Pancreas (tissue), 10 donors: Measurements from ENCODE around the gene ZNF248. TPM values are rescaled to one million over a fixed set of nuclear protein-coding genes. Genes with fewer than 3 reads are reported as not detected.

Source experiments
- ATAC-seq, 4 donors: fragments of 200-7000 bp; cut with Tn5 transposase; one replicate each; pipeline versions ENCODE4 v1.8.0 to v1.9.1; 2020; ENCODE audit warnings: mild to moderate bottlenecking in 4 of 4, moderate library complexity in 4 of 4
- DNase-seq, 6 donors: peaks; one replicate each; pipeline ENCODE4 v3.0.0-alpha.2; 2020
- FAIRE-seq: peaks from 2 replicates; lab custom pipeline; 2012; peaks lifted over from hg19 to GRCh38; lab: Jason Lieb, UNC
- H3K27ac ChIP-seq, 4 donors: fragments of 200-600 bp; sonication (generic); 1 replicate in 3 of 4; 2 replicates in 1 of 4; pipeline versions ENCODE4 v1.5.0 to v1.8.0; 2020
- H3K27me3 ChIP-seq, 4 donors: fragments of 200-600 bp; one replicate each; pipeline ENCODE4 v1.8.0; 2021
- H3K36me3 ChIP-seq, 3 donors: fragments of 200-600 bp; sonication (generic) in 1 of 3; one replicate each; pipeline versions ENCODE4 v1.5.0 to v1.8.0; 2020 to 2021
- H3K4me1 ChIP-seq, 3 donors: fragments of 200-600 bp; one replicate each; pipeline ENCODE4 v1.8.0; 2021
- H3K4me3 ChIP-seq, 4 donors: fragments of 200-600 bp; sonication (generic) in 2 of 4; one replicate each; pipeline versions ENCODE4 v1.5.0 to v1.8.0; 2020 to 2021
- H3K9me3 ChIP-seq, 4 donors: fragments of 200-600 bp; one replicate each; pipeline ENCODE4 v1.8.0; 2021
- WGBS, 2 donors: extraction: QIAGEN DNeasy Blood & Tissue Kit; methylation state at CpG; one replicate each; pipeline ENCODE4 v1.1.7; 2013; 5-methylcytosine and 5-hydroxymethylcytosine counted together
- intact Hi-C, 3 donors: fragments of 100-400 bp; cut with DNase I; formaldehyde crosslinking; loops; one replicate each; pipeline versions ENCODE4 v1.11.1 to v1.14.2; 2022
- polyA plus RNA-seq, 2 donors: library from polyadenylated mRNA; stranded (reverse); fragments of 200-250 nt; gene quantifications; one replicate each; pipeline ENCODE4 v1.2.3, GENCODE V29; 2013
- total RNA-seq, 6 donors: library from RNA; stranded (reverse); fragmentation: NEBNext Ultra II Directional in 4 of 6; extraction: Animal tissue kit (Norgen Biotek cat#: 25700) in 4 of 6; gene quantifications; one replicate each; pipeline versions ENCODE4 v1.2.1 to v1.2.4, GENCODE V29; 2021 to 2023
- TF ChIP-seq, protein P1 (sequence below), 4 donors: fragments of 200-600 bp; sonication (generic) in 3 of 4; IDR thresholded peaks; one replicate each; pipeline versions ENCODE4 v1.5.0 to v1.8.0; 2021; ENCODE audit warnings: antibody characterized with exemption in 4 of 4
- donor health status: healthy with polysubstance abuse.
- donor health status: DM: no; HTN: no; CAD: no; lungs with moderate emphysema.
- donor health status: DM: no; HTN: no; CAD: no.
- donor health status: control.
- donor health status: control.
- donor health status: Bipolar disorder and iron deficiency.
- donor health status: DM: yes; HTN: yes; CAD: no.
- donor health status: DM: no; HTN: no; CAD: no.
- donor health status: DM: no; HTN: no; CAD: no.
- donor health status: DM: yes; HTN: yes; CAD: no.

Gene ZNF248
- total and polyA plus RNA-seq, 8 donors = 2.7 to 8.3 (median 4.6) TPM

DNA sequence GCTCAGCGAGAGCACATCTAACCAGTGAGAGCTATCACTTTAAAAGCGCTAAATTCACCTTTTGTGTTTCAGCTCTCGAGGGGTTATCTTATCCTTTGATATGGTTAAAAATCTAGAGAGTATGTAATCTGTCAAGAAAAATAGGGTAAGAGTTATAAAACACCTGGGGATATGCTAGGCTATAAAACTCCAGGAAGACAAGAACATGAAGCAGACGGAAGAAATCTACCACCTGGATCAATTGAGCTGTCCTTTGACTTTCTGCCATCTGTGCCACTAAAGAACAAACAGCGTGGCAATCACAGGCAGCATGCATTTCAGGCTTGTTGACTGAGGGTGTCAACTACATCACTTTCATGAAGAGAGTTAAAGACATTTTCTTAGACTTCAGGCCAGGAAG lies 83.1 kb downstream of the ZNF248 start:
- 54 to 57% methylated on average over 5 of the region's 5 CpGs for WGBS, 2 donors
- no peaks in the 10 kb centered on the region for H3K4me1 ChIP-seq
- ATAC-seq (no peak), DNase-seq (no peak), FAIRE-seq (no peak)
- H3K4me3 ChIP-seq = no peak overlapping the region
- no peaks in the 10 kb centered on the region for H3K27me3 ChIP-seq
- no peaks in the 10 kb centered on the region for H3K36me3 ChIP-seq
- intact Hi-C loops = no loop called here
- no peak overlapping the region for H3K27ac ChIP-seq
- TF ChIP-seq, protein P1, sequence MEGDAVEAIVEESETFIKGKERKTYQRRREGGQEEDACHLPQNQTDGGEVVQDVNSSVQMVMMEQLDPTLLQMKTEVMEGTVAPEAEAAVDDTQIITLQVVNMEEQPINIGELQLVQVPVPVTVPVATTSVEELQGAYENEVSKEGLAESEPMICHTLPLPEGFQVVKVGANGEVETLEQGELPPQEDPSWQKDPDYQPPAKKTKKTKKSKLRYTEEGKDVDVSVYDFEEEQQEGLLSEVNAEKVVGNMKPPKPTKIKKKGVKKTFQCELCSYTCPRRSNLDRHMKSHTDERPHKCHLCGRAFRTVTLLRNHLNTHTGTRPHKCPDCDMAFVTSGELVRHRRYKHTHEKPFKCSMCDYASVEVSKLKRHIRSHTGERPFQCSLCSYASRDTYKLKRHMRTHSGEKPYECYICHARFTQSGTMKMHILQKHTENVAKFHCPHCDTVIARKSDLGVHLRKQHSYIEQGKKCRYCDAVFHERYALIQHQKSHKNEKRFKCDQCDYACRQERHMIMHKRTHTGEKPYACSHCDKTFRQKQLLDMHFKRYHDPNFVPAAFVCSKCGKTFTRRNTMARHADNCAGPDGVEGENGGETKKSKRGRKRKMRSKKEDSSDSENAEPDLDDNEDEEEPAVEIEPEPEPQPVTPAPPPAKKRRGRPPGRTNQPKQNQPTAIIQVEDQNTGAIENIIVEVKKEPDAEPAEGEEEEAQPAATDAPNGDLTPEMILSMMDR (IDR thresholded peaks at IDR 0.05) = no peak
- H3K9me3 ChIP-seq = no peaks in the 10 kb centered on the region

DNA sequence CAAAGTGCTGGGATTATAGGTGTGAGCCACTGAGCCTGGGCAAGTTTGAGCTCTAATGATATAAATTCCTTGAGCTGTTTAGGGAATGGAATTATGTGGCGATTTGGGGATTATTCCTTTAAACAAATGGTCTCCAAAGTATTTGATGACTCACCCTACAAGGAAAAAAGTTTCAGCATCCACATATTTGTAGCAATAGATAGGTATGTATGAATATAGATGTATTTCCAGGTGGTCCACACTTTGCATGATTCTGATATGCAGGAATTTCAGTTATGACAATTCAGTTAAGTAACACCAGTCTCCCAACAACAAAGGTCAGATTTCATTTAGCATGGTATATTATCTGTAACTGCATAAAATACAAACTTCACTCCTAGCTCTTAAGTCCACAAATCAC lies 92.2 kb downstream of the ZNF248 start:
- no peaks in the 10 kb centered on the region for H3K36me3 ChIP-seq
- 65 to 83% methylated on average over 1 of the region's 1 CpG for WGBS, 2 donors
- FAIRE-seq = no peak
- H3K9me3 ChIP-seq = no peaks in the 10 kb centered on the region
- TF ChIP-seq, protein P1 (IDR thresholded peaks at IDR 0.05) = no peak
- DNase-seq = no peak
- intact Hi-C loops = no loop called here
- no peaks in the 10 kb centered on the region for H3K4me1 ChIP-seq
- H3K27ac ChIP-seq = no peak overlapping the region
- no peak for ATAC-seq
- no peaks in the 10 kb centered on the region for H3K27me3 ChIP-seq
- no peak overlapping the region for H3K4me3 ChIP-seq

DNA sequence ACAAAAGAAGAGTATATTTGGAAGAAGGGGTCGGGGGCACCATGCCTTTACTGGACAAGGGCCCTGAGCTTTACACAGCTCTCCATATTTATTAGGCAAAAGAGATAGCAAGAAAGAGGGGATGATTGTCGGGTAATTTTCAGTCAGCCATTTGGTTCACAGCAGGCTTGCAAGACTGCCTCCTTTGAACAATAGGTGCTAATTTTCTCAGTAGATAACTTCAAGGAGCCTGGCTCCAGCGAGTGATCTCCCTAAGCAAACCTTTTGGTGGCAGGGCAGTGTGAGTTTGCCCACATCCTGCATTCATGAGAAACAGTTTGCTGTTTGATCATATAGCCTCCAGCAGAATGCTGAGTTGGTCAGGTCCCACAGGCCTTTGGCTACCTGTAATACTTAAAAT lies 94.3 kb downstream of the ZNF248 start:
- no peak for DNase-seq
- 64 to 67% methylated on average over 3 of the region's 3 CpGs for WGBS, 2 donors
- Histone ChIP-seq H3K27ac (no peak overlapping the region), H3K4me3 (no peak overlapping the region), H3K27me3 (no peaks in the 10 kb centered on the region), H3K36me3 (no peaks in the 10 kb centered on the region), H3K9me3 (no peaks in the 10 kb centered on the region), H3K4me1 (no peaks in the 10 kb centered on the region)
- ATAC-seq = no peak
- FAIRE-seq = no peak
- TF ChIP-seq, protein P1 (IDR thresholded peaks at IDR 0.05) = no peak
- intact Hi-C loops = no loop called here

DNA sequence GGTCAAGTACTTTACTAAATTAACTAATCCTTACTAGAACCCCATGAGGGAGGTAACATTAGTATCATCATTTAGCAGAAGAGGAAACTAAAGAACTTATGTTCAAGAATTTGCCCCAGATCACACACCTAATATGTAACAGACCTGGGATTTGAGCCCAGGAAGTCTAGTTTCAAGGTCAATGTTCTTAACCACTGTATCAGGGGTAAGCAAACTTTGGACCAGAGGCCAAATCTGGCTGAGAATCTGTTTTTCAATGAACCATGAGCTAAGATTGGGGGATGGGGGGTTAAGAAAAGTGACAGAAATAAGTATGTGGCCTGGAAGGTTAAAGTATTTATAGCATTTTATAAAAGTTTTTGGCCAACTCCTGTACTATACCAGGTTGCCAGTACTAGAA lies 95.1 kb downstream of the ZNF248 start:
- Histone ChIP-seq H3K27ac (no peak overlapping the region), H3K36me3 (no peaks in the 10 kb centered on the region), H3K4me3 (no peak overlapping the region), H3K27me3 (no peaks in the 10 kb centered on the region), H3K9me3 (no peaks in the 10 kb centered on the region), H3K4me1 (no peaks in the 10 kb centered on the region)
- TF ChIP-seq, protein P1 (IDR thresholded peaks at IDR 0.05) = no peak
- DNase-seq = no peak
- intact Hi-C loops = no loop called here
- FAIRE-seq = no peak
- peak in 2 of 4 donors; percentile 48 to 74 for ATAC-seq

DNA sequence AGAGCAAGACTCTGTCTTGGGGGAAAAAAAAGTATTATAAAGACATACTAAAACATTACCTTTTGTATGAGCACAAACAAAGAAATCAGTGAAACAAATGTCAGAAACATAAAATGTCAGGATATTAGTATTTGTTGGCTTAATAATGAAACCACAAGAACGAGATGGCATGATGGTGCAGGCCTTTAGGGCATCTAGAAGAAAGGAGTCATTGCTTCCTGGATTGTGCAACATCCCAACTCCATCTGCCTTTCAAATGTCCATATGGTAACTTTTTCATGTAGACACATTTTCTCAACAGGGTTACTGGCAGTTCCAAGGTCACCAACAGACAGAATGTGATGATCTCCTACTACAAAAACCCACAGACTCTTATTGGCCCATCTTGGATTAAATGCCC lies 96.6 kb downstream of the ZNF248 start:
- TF ChIP-seq, protein P1 (IDR thresholded peaks at IDR 0.05) = no peak
- intact Hi-C loops = no loop called here
- ATAC-seq (no peak), DNase-seq (no peak), FAIRE-seq (no peak)
- 35 to 42% methylated on average over 1 of the region's 1 CpG for WGBS, 2 donors
- H3K27me3 ChIP-seq = no peaks in the 10 kb centered on the region
- H3K27ac ChIP-seq = no peak overlapping the region
- H3K4me1 ChIP-seq = no peaks in the 10 kb centered on the region
- H3K36me3 ChIP-seq = no peaks in the 10 kb centered on the region
- H3K4me3 ChIP-seq = no peak overlapping the region
- no peaks in the 10 kb centered on the region for H3K9me3 ChIP-seq
